Activated CD4-positive, CD25-positive, alpha-beta regulatory T cell (primary cell): ENCODE measurements around the gene YOD1.

Source experiments
- DNase-seq, 4 experiments: peaks; one replicate each; lab custom pipeline; 2025; lab: John Stamatoyannopoulos, UW

The YOD1 gene

GRCh38 chr1:207025146-207025880 lies 25.7 kb downstream of the YOD1 start:
- DNase-seq, result no peak

GRCh38 chr1:207024202-207025145 lies 26.5 kb downstream of the YOD1 start:
- DNase-seq, result no peak

GRCh38 chr1:207022996-207023679 lies 27.9 kb downstream of the YOD1 start:
- DNase-seq, result no peak

GRCh38 chr1:207021876-207022596 lies 29.0 kb downstream of the YOD1 start:
- no peak for DNase-seq

GRCh38 chr1:207021139-207021861 lies 29.7 kb downstream of the YOD1 start:
- DNase-seq, result no peak

- no peak for DNase-seq
These were observed 30.3 kb downstream of the YOD1 start for GRCh38 chr1:207020709-207021107.

GRCh38 chr1:207020065-207020708 lies 30.8 kb downstream of the YOD1 start:
- DNase-seq, result no peak

- DNase-seq, result no peak
These were observed 31.3 kb downstream of the YOD1 start for GRCh38 chr1:207019661-207020060.

- no peak for DNase-seq
These were observed 31.8 kb downstream of the YOD1 start for GRCh38 chr1:207019161-207019560.

GRCh38 chr1:207018707-207019106 lies 32.3 kb downstream of the YOD1 start:
- no peak for DNase-seq

GRCh38 chr1:207017615-207018559 lies 33.1 kb downstream of the YOD1 start:
- no peak for DNase-seq

GRCh38 chr1:207015791-207016190 lies 35.2 kb downstream of the YOD1 start:
- DNase-seq, result no peak

- DNase-seq, result no peak
These were observed 36.3 kb downstream of the YOD1 start for GRCh38 chr1:207014728-207015127.

GRCh38 chr1:207013321-207014085 lies 37.5 kb downstream of the YOD1 start:
- DNase-seq, result no peak

- DNase-seq, result no peak
These were observed 40.3 kb downstream of the YOD1 start for GRCh38 chr1:207010726-207011125.

- no peak for DNase-seq
These were observed 41.1 kb downstream of the YOD1 start for GRCh38 chr1:207009945-207010344.

- DNase-seq, result no peak
These were observed 41.7 kb downstream of the YOD1 start for GRCh38 chr1:207009182-207009850.

- DNase-seq, result no peak
These were observed 43.5 kb downstream of the YOD1 start for GRCh38 chr1:207007352-207008033.
